Prostate gland (tissue), 2 donors: ENCODE measurements around the gene CD164. TPM values are rescaled to one million over a fixed set of nuclear protein-coding genes. Genes with fewer than 3 reads are reported as not detected.

ENCODE experiments used
- DNase-seq: peaks from one replicate; pipeline ENCODE4 v3.0.0-alpha.2; 2019; ENCODE audit warnings: low spot score
- H3K27ac ChIP-seq, 2 donors: fragments of 200-600 bp; sonication (generic); 2 replicates each; pipeline ENCODE4 v1.5.1; 2017 to 2019
- H3K27me3 ChIP-seq: fragments of 200-600 bp; sonication (generic); replicated peaks from 2 replicates; pipeline ENCODE4 v1.5.1; 2019; ENCODE audit not compliant: insufficient read depth
- H3K36me3 ChIP-seq, 2 donors: fragments of 200-600 bp; sonication (generic); 1 replicate in 1 of 2; 2 replicates in 1 of 2; pipeline versions ENCODE4 v1.5.1 to v1.8.1; 2017 to 2019
- H3K4me1 ChIP-seq: fragments of 200-600 bp; sonication (generic); replicated peaks from 2 replicates; pipeline ENCODE4 v1.5.1; 2019
- H3K4me3 ChIP-seq, 2 donors: fragments of 200-600 bp; sonication (generic); 2 replicates each; pipeline ENCODE4 v1.5.1; 2017 to 2019
- H3K9me3 ChIP-seq: fragments of 200-600 bp; sonication (generic); 2 replicates; pipeline ENCODE4 v1.5.1; 2017
- CTCF ChIP-seq, 4 experiments: fragments of 200-600 bp in 2 of 4; fragments of 450-650 bp in 2 of 4; sonication (generic) in 2 of 4; IDR thresholded peaks; 1 replicate in 3 of 4; 2 replicates in 1 of 4; pipeline ENCODE4 v1.5.1; 2016 to 2019; ENCODE audit warnings: antibody characterized with exemption in 4 of 4, mild to moderate bottlenecking in 2 of 4, moderate library complexity in 2 of 4
- POLR2A ChIP-seq: fragments of 450-650 bp; IDR thresholded peaks from one replicate; pipeline ENCODE4 v1.6.1; 2016; ENCODE audit warnings: antibody characterized with exemption, mild to moderate bottlenecking
- POLR2AphosphoS5 ChIP-seq: sonication (generic); formaldehyde crosslinking; IDR thresholded peaks from one replicate; pipeline ENCODE4 v1.6.1; 2017; ENCODE audit warnings: antibody characterized with exemption
- WGBS: methylation state at CpG from one replicate; pipeline ENCODE4 v1.1.5; 2018; 5-methylcytosine and 5-hydroxymethylcytosine counted together
- intact Hi-C: fragments of 100-400 bp; cut with DNase I; formaldehyde crosslinking; loops from one replicate; pipeline ENCODE4 v1.14.2; 2022
- total RNA-seq, 2 donors: library from RNA; depleted of rRNA; stranded (reverse); fragments of >200 nt; gene quantifications; one replicate each; pipeline ENCODE4 v1.1.0, GENCODE V29; 2016

CD164 gene
- total RNA-seq, result 100 to 1,000 TPM; 202 to 230 TPM

DNA sequence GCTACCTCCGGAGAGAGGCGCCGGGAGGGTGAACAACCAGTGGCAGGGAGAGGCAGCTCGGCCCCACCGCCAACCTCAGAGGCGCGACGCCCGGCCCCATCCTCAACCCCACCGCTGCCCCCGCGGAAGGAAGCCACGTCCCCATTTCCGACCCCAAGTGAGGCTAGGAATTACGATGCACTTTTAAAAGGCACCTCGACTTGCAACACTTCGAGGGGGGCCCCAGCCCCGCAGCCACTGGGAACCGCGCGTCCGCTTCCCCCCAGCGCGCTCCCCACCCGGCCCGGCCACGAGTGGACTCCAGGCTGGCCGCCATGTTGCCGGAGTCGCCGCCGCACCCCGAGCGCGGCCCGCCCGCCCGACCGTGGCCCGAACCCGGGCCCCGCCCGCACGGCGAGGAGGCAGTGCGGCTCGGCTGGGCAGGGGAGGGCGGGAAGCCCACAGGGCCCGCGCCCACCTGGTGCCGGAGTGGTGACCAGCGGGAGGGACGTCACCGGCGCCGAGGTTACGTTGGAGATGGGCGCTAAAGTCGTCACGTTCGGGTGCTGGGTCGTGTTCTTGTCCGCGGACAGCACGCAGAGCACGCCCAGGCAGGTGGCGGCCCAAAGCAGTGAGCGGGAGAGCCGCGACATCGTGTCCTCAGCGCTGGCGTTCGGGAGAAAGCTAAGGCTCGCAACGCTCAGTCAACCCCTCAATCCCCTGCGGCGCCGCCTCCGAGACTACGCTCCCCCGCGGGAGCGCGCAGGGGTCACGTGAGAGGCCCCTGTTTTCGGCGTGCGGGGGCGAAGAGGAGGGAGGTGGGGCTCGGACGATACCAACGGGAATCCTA, at the start of gene CD164:
CD164 (minus strand) TSS at position 721 of the 829 bp plus-strand sequence; CDS start at position 632, 89 bp downstream.
- peak; percentile 92 for DNase-seq
- TF ChIP-seq POLR2AphosphoS5, result peak; percentile 96
- TF ChIP-seq CTCF (IDR thresholded peaks at IDR 0.05), result peak in 1 of 4 experiments; percentile 3
- peak; percentile 93 for TF ChIP-seq POLR2A
- H3K27me3 ChIP-seq, result no peaks in the 10 kb centered on the region
- peak within 1 kb of the TSS; percentile 98 to 99 for H3K27ac ChIP-seq
- H3K4me1 ChIP-seq, result peaks cover 4% of the 10 kb centered on the region
- intact Hi-C loops, result loop anchor here (2.0 to 5.0 kb wide), 5 partner anchors 59 to 380 kb away; partner anchors contain the start of genes CEP57L1, PPIL6, SESN1 and SMPD2
- WGBS, result under 1% methylated on average over 92 of the region's 93 CpGs
- H3K36me3 ChIP-seq, result no peaks in the 10 kb centered on the region
- no peaks in the 10 kb centered on the region for H3K9me3 ChIP-seq
- H3K4me3 ChIP-seq, result peak within 1 kb of the TSS; percentile 98

- no peak overlapping the region for H3K27ac ChIP-seq
- 94% methylated on average over 3 of the region's 3 CpGs for WGBS
- no peaks in the 10 kb centered on the region for H3K4me1 ChIP-seq
- no peaks in the 10 kb centered on the region for H3K36me3 ChIP-seq
- no peak for DNase-seq
- no peaks in the 10 kb centered on the region for H3K9me3 ChIP-seq
- no peaks in the 10 kb centered on the region for H3K27me3 ChIP-seq
- TF ChIP-seq POLR2AphosphoS5 (no peak), CTCF (IDR thresholded peaks at IDR 0.05) (no peak), POLR2A (no peak)
- intact Hi-C loops, result no loop called here
- H3K4me3 ChIP-seq, result no peak overlapping the region
These were observed 47.2 kb upstream of the CD164 start for GRCh38 chr6:109429496-109429895.

DNA sequence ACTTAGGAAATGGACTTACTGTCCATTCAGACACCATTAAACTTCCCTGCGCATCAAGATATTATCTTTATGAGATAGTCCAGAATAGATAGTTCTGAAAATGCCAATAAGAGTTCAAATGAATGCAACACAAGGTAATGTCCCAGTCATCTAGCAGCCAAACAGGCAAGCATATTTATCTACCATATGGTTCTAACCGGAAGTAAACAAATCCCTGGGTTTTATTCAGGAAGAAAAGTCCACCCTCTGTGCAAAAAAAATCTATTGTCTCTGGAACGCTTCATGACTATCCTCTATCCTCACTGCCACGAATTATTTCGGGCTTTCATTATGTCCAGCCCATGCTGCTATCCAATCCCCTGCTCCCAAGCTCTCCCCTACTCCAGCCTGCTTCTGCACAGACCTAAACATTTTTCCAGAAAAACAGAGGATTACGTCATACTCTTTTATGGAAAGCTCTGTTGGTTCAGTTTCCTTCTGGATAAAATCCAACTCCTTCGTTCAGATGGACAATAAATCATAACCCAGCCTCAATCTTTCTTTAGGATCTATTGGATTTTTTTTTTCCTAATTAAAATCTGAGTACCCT, 46.7 kb upstream of the CD164 start:
- Histone ChIP-seq H3K4me1 (no peaks in the 10 kb centered on the region), H3K36me3 (no peaks in the 10 kb centered on the region), H3K27ac (no peak overlapping the region), H3K27me3 (no peaks in the 10 kb centered on the region), H3K9me3 (no peaks in the 10 kb centered on the region), H3K4me3 (no peak overlapping the region)
- WGBS, result 17% methylated on average over 7 of the region's 7 CpGs
- intact Hi-C loops, result no loop called here
- TF ChIP-seq POLR2A, result no peak
- TF ChIP-seq CTCF (IDR thresholded peaks at IDR 0.05), result no peak
- no peak for TF ChIP-seq POLR2AphosphoS5
- DNase-seq, result no peak

DNA sequence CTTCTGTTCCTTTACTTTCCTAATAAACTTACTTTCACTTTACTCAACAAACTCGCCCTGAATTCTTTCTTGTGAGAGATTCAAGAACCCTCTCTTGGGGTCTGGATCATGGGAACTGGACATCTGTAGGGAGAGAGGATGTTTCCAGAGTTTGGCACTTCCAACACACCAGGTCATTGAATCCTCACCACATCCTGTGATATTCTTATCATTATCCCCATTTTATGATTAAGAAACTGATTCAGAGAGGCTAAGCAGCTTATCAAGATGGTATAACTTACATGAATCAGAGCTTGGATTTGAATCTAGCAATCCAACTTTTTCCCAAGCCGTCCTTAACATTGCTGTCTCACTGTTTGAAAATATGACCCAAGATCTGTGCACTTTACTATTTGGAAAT, 42.7 kb upstream of the CD164 start:
- Histone ChIP-seq H3K36me3 (no peaks in the 10 kb centered on the region), H3K4me1 (no peaks in the 10 kb centered on the region), H3K9me3 (no peaks in the 10 kb centered on the region), H3K27ac (no peak overlapping the region), H3K27me3 (no peaks in the 10 kb centered on the region), H3K4me3 (no peak overlapping the region)
- intact Hi-C loops, result no loop called here
- WGBS, result 95% methylated on average over 2 of the region's 2 CpGs
- TF ChIP-seq POLR2AphosphoS5 (no peak), CTCF (IDR thresholded peaks at IDR 0.05) (no peak), POLR2A (no peak)
- DNase-seq, result no peak
